Amygdala (tissue), 56 donors: Measurements from ENCODE around the gene POLR2F.

ENCODE experiments used
- DNase-seq, 56 donors: peaks; one replicate each; lab custom pipeline; 2025; lab: John Stamatoyannopoulos, UW

The POLR2F gene

DNA sequence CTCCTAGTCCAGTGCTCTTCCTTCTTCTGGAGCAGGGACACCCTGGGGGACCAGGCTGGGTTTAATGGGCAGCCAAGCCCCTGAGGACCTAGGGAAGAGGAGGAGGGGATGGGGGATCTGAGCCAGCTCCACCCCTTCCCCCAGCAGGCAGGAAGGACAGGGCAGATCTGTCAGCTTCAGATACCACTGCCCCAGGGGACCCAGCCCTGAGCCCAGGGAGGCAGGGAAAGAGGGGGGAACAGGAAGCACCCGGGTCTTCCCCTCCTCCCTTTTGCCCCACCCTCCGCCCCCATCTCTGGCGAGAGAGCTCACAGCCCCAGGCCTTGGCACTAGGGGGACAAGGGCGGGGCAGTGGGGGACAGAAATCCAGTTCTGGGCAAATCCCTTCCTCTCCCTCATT, 42.6 kb downstream of the POLR2F start:
- no peak for DNase-seq

DNA sequence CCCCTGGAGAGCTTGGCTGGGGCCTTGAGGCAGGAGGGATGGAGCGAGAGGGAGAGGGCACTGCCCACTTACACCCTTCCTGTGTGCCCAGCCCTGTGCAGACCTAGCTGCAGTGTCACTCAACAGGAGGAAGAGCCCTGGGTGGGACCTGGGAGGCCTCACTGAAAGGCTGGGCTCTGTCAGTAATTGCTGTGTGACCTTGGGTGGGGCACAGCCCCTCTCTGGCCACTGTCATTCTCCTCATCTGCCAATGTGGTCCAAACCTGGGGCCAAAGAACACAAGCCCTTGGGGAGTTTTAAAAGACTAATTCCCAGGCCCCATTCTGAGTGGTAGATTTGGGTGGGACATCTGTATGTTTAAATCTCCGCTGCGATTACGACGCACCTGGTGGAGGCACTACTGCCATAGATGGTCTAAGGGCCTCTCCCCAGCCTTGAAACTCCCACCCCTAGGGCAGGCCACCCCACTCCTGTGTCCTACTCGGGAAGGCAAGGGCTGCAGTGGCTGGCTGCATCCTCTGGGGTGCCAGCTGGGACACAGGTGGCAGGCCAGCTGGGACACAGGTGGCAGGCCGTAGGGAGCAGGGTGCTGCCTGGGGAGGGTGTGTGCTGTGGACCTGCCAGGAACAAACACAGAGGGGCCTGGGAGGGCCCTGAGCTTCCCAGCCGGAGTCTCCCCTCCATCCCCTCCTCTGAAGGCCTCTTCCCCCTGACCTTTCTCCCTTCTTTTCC, 43.2 kb downstream of the POLR2F start:
- DNase-seq, result no peak

DNA sequence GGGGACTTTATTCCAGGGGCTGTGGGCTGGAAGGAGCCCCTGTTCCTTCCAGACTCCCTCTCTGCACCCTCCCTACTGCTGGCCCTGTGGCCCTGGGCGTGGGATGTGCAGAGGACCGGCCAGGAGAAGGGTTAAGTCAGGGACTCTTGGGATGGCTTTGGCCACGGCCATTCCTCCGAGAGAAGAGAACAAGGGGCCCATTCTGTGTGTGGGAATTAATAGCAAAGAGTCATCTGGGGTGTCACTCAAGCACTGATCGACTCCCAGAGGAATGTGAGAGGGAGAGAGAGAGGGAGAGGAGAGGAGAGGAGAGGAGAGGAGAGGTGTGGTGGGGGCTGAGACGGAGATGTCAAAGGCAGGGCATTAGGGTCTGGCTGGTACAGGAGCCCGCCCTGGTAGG, 45.0 kb downstream of the POLR2F start:
- peak in 27 of 56 donors; percentile 23 to 74 (median 47) for DNase-seq

DNA sequence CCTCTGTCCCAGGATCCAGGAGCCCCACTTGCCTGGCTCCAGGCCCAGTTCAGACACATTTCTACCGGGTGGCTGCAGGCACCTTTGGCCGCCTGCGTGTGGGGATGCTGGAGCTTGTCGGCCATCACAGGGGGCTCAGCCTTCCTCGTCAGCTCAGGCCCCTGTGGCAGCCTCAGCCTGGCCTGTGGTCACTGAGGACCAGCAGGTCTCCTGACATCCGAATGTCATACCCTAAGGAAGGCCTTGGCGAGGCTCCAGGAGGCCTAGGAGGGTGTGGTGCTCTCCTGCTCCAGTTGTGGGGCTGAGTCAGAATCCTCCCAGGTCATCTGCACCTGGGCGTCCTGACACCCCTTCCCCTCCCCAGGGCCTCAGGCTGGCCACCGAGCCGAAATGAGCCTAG, 45.7 kb downstream of the POLR2F start:
- DNase-seq, result no peak

DNA sequence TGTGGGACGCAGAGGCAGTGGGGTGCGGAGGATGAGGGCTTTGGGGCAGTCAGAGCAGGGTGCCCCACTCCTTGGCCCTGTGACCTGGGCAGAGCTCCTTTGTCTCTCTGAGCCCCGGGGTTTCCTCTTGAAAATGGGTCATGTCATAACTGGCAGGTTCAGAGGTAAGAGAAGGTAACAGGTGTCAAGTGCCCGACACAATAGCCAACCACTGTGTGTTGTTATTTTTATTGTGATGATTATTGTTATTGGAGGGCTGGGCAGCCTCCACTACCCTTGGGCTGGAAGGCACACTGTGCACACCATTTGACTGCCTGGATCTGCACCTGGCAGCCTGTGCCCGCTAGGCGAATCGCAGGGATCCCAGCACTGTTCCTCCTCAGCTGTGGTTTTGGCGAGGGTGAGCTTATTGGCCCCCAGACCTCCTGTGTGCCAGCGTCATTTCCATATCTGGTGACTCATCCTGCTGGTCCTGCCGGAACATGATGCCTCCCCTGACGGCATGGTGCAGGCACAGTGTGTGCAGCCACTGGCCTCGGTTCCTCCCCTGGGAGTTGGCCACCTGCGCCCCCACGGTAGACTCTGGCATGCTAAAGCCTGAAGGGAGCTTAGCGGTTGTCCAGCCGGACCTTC, 46.3 kb downstream of the POLR2F start:
- peak in 30 of 56 donors; percentile 16 to 79 (median 47) for DNase-seq

DNA sequence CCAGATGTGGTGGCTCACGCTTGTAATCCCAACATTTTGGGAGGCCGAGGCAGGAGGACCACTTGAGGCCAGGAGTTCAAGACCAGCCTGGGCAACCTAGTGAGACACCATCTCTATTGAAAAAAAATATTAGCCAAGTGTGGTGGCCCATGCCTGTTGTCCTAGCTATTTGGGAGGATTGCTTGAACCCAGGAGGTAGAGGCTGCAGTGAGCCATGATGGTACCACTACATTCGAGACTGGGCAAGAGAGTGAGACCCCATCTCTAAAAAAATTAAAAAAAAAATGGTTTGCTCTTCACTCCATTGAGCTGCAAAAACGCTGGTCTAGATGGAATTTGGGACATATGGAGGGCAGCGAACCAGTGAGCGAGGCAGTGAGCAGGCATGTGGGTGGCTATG, 52.4 kb downstream of the POLR2F start:
- DNase-seq, result no peak

DNA sequence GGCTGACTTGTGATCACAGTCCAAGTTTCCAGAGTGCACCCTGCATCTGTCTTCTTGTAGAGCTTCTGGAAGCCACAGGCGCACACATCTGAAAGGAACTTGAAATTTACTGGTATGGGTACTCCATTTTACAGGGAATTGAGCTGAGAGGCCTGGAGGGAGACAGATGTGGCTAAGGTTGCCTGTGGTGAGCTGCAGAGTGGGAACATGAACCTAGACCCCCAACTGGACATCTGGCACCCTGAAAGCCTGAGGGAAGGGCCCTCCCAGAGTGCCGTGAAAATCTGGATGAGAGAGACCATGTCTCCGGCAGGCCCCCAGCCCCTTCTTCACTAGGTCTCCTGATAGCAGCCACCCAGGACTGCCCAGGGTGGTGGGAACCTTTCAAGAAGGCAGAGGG, 53.4 kb downstream of the POLR2F start:
- no peak for DNase-seq

DNA sequence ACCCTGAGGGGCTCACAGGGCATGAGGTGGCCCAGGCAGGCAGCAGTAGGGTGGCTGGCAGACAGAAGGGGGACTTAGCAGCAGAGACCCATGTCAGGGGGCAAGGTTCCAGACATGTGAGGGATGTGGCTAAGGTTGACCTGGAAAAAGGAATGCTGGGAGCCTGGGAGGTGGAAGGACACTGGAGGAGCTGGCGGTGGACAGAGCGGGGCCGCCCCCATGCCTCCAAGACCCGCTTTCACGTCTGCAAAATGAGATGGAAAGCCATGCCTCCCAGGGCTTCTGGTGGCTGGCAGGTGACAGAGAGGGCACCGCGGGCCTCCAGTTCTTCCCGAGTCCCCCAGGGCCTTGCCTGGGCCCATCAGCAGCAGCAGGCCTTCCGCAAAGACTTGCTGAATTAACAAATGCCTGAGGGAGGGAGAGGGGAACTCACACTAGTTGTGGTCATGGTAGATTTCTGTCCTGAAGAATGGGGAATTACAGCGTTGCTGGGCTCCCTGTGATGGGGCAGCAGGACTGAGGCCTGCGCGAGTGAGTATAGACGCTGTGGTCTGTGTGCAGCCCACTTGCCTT, 53.9 kb downstream of the POLR2F start:
- DNase-seq, result no peak

DNA sequence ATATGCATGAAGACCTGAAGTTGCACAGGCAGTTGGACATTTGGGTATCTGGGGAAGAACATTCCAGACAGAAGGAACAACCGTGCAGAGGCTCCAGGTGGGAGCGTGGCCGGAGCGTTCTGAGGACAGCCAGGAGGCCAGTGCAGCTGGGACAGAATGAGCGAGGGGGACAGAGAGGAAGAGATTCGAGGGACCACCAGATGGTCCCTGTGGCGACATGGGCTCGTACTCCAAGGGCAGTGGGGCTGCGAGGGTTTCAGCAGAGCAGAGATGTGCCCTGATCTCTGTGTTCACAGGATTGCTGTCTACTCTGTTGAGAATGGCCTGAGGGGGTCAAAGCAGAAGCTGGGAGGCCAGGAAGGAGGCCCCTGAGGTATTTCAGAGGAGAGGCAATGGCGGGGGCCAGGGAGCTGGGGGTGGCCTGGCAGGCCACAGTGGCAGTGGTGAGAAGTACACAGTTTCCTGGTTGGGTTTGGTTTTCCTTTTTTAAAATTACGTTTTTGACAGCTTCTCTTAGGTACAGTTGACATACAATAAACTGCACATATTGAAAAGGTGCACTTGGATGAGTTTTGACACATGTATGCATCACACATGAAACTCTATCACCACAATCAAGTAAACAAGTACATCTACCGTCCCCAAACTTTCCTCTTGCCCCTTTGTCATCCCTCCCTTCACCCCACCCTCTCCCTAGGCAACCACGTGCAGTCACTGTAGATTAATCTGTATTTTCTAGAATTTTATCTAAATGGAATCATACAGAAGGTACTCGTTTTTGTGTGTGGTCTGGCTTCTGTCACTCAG, 55.7 kb downstream of the POLR2F start:
- no peak for DNase-seq

DNA sequence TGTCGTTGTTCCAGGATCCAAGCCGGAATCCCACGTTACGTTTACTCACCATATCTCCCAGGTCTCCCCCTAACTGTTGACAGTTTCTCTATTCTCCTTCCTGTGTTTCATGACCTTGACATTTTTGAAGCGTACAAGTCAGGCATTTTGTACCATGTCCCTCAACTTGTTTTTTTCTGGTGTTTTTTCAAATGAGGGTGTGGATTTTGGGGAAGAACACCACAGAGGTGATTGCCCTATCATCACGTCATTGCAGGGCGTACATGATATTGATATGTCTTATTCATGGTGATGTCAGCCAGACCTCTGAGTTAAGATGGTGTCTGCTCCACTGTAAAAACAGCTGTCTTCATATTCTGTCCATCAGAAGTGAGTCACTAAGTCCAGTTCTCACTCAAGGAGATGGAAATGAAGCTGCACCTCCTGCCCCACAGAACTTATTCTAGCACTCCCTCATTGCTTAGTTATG, 59.1 kb downstream of the POLR2F start:
- no peak for DNase-seq

DNA sequence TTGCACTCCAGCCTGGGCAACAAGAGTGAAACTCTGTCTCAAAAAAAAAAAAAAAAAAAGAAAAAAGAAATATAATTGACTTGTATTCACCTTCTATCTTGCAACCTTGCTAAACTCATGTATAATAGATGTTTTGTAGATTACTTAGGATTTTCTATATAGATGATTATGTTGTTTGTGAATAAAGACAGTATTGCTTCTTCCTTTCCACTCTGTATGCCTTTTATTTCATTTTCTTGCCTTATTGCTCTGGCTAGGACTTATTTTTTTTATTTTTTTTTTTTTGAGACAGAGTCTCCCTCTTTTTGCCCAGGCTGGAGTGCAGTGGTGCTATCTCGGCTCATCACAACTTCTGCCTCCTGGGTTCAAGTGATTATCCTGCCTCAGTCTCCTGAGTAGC, 60.6 kb downstream of the POLR2F start:
- no peak for DNase-seq

DNA sequence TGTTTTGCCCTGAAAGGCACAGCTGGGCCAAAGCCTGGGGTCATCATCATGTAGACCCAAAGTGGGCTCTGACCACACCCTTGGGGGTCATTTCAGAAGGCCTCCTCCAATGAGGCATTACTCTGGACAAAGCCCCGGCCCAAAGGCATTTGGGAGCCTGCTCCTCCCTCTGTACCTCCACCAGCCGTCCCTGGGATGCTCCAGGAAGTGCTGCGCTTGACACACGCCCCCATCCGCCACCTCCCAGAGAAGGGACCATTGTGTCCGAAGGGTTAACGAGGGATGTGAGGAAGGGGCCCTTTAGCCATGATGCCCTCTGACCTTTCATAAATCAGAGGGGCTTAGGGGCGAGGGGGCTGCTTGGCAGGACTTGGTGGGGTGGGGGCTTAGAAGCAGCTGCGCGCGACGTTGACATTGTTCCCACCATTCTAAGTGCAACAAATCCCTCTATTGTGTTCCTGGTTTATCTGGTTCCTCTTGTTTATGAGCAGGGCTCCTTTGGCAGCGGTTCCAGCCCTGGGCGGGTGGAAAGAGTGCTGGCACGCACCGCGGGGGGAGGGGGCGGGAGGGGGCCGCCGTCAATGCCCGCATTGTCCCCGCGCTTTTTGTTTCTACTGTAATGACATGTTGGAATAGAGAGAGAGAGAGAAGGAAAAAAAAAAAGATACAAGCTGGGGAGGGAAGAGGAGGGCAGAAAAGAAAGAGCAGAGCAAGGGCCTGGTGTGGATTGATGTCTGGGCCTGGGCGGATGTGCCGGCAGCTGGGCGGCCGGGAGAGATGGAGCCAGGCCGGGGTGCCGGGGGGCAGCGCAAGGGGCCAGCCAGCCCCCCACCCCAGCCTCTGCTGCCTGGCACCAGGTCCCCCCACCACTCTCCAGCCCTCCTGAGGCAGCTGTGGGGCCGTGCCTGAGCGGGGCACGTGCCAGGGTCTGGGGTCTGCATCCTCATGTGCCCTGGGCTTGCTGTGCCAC, 63.0 kb downstream of the POLR2F start:
- DNase-seq, result peak in 54 of 56 donors; percentile 57 to 95 (median 86)

DNA sequence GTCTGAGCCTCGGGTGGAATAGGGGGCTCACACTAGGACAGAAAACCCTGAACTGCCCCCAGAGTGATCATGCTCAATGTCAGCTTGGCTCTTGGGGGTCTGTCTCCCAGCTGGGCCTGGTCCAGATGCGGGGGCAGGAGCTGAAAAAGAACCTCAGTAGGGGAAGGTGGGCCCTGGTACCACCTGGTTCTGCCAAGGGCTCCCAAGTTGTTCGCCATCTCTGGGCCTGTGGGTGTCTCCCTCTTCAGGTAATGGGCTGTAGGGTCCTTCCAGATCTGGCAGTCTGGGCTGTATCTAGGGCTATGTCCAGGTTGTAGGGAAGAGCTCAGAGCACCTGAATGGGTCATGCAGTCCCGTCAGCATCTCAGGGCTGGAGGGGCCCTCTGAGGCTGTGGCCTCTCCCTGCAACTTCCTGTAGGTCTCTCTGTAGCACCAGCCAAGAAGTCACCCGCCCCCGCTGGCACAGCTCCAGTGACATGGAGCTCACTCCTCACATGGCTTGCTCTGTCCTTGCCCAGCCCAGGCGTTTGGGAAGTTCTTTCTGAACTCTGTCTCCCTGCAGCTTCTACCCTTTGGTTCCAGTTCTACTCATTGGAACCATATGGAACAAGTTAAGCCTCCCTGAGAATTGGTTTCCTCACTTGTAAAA, 63.9 kb downstream of the POLR2F start:
- DNase-seq, result peak in 48 of 56 donors; percentile 43 to 93 (median 70)

DNA sequence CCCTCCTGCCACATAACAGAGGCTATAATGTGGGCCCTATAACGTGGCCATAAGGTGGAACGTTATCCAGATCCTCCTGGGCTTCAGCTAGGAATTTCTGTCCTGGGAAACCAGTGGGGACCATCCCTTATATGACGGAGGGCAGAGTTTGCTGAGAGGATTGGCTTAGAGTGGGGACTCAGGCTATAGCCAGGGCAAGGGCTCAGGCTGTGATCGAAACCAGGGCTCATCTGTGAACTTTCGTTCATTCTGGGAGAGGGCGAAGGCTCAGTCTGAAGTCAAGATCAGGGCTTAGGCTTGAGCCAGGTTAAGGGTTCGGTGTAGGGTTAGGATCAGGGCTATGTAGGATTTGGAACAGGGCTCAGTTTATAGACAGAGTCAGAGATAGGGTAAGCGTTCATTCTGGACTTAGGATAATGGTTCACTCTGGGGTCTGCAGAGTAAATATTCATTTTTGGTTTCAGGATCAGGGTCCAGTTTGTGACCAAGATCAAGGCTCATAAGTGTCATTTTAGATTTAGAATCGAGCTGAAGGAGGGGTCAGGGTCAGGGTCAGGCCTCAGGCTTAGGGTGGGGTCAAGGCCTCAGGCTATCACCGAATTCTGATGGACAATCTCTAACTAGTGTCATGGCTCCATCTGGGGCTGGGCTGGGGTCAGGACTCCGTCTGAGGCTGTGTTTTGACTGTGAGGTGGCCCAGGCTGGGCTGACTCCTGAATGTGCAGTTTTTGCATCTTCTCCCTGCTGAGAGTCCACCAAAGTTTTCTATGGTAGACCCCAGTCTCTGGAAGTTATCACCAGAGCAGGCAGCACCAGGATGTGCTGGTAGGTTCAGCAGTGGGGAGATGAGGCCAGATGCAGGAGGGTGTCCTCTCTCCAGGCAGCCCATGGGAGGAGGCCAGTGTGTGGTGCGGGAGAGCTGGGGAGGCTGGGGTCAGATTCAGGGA, 64.7 kb downstream of the POLR2F start:
- no peak for DNase-seq
